A673 (cell line): ENCODE measurements around the gene NDOR1. TPM values are rescaled to one million over a fixed set of nuclear protein-coding genes. Genes with fewer than 3 reads are reported as not detected.

Experiments used
- BruUV-seq: library from RNA; stranded (reverse); fragments of 400-500 nt; replicated peaks from 2 replicates; lab custom pipeline; 2021; lab: Mats Ljungman, UMichigan
- CTCF ChIA-PET: fragments of 300-600 bp; sonication (Branson Sonifier 250); formaldehyde crosslinking; loops from one replicate; lab custom pipeline; 2022; ENCODE audit warnings: antibody characterized with exemption; lab: Charles Lee
- POLR2A ChIA-PET: fragments of 300-600 bp; sonication (Branson Sonifier 250); formaldehyde crosslinking; loops from one replicate; lab custom pipeline; 2022; ENCODE audit warnings: antibody characterized with exemption; ENCODE audit not compliant: low non-redundant PET; lab: Charles Lee
- DNase-seq: peaks from one replicate; pipeline ENCODE4 v3.0.0-alpha.2; 2015; ENCODE audit warnings: low spot score
- H3K27ac ChIP-seq: fragments of 200-600 bp; sonication (generic); 2 replicates; pipeline ENCODE4 v1.5.1; 2016; ENCODE audit warnings: mixed run types, low read depth, mild to moderate bottlenecking, mixed read lengths, antibody characterized with exemption, low read length; ENCODE audit not compliant: poor library complexity, severe bottlenecking
- H3K27me3 ChIP-seq: fragments of 200-600 bp; sonication (generic); replicated peaks from 2 replicates; pipeline ENCODE4 v1.6.1; 2017; ENCODE audit warnings: mixed run types, low read depth, mild to moderate bottlenecking, mixed read lengths, antibody characterized with exemption, low read length; ENCODE audit not compliant: insufficient read depth, poor library complexity
- H3K36me3 ChIP-seq: fragments of 200-600 bp; sonication (generic); 2 replicates; pipeline ENCODE4 v1.6.1; 2016; ENCODE audit warnings: mixed run types, mild to moderate bottlenecking, mixed read lengths, antibody characterized with exemption, low read length; ENCODE audit not compliant: insufficient read depth, poor library complexity, severe bottlenecking
- H3K4me1 ChIP-seq: fragments of 200-600 bp; sonication (generic); 2 replicates; pipeline ENCODE4 v1.6.1; 2017; ENCODE audit warnings: mixed run types, mild to moderate bottlenecking, mixed read lengths, antibody characterized with exemption, low read length; ENCODE audit not compliant: insufficient read depth, poor library complexity, severe bottlenecking
- H3K4me3 ChIP-seq: fragments of 200-600 bp; sonication (generic); 2 replicates; pipeline ENCODE4 v1.5.1; 2016; ENCODE audit warnings: low read depth, mixed run types, mild to moderate bottlenecking, mixed read lengths, low read length; ENCODE audit not compliant: poor library complexity, severe bottlenecking
- H3K9me3 ChIP-seq: fragments of 200-600 bp; sonication (generic); 2 replicates; pipeline ENCODE4 v1.6.1; 2016; ENCODE audit warnings: mixed run types, low read depth, mild to moderate bottlenecking, mixed read lengths, antibody characterized with exemption, low read length; ENCODE audit not compliant: poor library complexity, severe bottlenecking
- EZH2 ChIP-seq: fragments of 200-600 bp; sonication (generic); IDR thresholded peaks from 2 replicates; pipeline ENCODE4 v1.6.1; 2017; ENCODE audit warnings: borderline replicate concordance, low read depth, mild to moderate bottlenecking, mixed read lengths, antibody characterized with exemption, low read length; ENCODE audit not compliant: poor library complexity, severe bottlenecking
- intact Hi-C: fragments of 100-400 bp; cut with micrococcal nuclease; formaldehyde crosslinking; loops from one replicate; pipeline ENCODE4 v1.10.0; 2022; ENCODE audit not compliant: unreplicated experiment
- total RNA-seq: library from RNA; stranded (reverse); gene quantifications from 2 replicates; pipeline ENCODE4 v1.2.3, GENCODE V29; 2021
- TF ChIP-seq, protein P1 (sequence below): fragments of 300-800, 200-600 bp; sonication (generic); conservative IDR thresholded peaks from 2 replicates; pipeline ENCODE4 v1.5.1; 2017; ENCODE audit warnings: low read depth, mild to moderate bottlenecking, antibody characterized with exemption, low read length, moderate library complexity, mixed read lengths

The NDOR1 gene
- total RNA-seq, 1 experiment from 2014 or later, result 40.2 TPM

DNA sequence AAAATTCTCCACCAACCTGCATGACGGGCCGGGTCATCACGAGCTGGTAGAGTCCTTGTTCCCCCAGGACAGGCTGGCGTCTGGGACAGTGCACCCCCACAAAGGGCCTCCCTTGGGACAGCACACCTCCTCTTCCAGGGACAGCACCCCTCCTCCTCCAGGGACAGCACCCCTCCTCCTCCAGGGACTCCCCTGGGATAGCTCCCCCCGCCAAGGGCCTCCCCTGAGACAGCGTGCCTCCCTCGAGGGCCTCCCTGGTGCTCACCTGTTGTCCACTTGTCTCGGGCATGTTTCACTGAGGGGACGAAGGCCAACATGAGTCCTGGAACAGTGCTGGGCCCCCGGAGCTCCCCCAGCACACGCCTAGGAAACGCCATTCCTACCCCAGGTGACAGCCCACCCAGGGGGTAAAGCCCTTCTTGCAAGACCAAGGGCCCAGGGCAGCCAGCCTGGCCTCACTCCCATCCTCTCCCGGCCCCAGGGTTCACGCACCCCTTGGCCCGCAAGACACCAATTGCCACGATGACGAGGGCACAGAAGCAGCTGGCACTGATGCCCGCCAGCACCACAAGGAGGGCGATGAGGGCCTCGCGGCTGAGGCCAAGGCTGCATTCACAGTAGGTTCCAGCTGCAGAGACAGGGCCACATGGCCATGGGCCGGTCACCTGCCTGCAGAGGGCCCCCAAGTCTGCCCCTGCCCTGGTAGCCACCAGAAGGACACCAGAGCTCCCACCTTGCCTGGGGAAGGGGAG, 34.2 kb upstream of the NDOR1 start:
- no peaks in the 10 kb centered on the region for H3K9me3 ChIP-seq
- no peaks in the 10 kb centered on the region for H3K36me3 ChIP-seq
- peaks cover 50% of the 10 kb centered on the region for H3K27me3 ChIP-seq
- intact Hi-C loops, result no loop called here
- peaks cover 3% of the 10 kb centered on the region for H3K4me1 ChIP-seq
- ChIA-PET POLR2A (no interaction called here), CTCF (interaction anchor here (0.7 kb wide), 1 partner anchor 42 kb away, joined by 3 read pairs; no protein-coding TSS in a partner anchor)
- H3K4me3 ChIP-seq, result no peak overlapping the region
- DNase-seq, result no peak
- TF ChIP-seq, protein P1, sequence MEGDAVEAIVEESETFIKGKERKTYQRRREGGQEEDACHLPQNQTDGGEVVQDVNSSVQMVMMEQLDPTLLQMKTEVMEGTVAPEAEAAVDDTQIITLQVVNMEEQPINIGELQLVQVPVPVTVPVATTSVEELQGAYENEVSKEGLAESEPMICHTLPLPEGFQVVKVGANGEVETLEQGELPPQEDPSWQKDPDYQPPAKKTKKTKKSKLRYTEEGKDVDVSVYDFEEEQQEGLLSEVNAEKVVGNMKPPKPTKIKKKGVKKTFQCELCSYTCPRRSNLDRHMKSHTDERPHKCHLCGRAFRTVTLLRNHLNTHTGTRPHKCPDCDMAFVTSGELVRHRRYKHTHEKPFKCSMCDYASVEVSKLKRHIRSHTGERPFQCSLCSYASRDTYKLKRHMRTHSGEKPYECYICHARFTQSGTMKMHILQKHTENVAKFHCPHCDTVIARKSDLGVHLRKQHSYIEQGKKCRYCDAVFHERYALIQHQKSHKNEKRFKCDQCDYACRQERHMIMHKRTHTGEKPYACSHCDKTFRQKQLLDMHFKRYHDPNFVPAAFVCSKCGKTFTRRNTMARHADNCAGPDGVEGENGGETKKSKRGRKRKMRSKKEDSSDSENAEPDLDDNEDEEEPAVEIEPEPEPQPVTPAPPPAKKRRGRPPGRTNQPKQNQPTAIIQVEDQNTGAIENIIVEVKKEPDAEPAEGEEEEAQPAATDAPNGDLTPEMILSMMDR, result no peak
- no peak for TF ChIP-seq EZH2
- BruUV-seq, result no TSS peak
- H3K27ac ChIP-seq, result no peak overlapping the region

DNA sequence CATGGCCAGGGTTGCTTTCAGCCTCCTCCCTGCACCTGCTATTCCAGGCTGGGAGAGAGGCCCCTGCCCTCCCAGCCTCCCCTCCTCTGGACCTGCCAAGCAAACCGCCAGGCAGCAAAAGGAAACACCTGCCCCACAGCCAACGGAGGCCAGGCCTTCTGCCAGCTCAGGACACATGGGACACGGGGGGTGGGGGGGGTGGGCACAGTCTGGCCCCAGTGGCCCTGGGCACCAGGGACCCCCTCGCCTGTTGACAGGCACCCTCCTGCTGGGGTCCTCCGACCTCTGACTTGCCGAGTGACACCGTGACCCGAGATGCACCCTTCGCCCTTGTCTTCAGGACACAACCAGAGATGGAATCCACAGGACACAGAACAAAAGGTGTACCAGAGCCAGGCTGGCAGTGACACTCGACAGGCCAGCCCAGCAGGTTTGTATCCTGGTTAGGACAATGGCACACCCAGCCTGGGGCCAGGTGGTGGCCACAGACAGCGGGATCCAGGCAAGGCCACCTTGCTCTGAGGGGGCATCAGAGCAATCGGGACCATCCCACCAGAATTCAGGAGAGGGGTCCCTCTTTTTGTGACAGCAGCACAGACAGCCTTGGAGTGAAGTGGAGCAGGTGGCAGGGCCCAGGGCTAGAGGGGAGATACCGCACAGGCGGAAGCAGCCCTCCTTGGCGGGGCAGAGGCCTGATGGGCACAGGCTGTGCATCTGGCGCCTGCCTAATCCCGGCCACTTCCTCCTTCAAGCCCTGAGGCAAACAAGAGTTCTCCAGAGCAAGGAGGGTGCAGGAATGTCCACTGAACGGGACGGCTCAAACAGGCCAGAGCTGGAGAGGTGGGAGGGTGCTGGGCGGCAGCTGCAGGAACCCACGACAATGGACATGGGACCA, 32.4 kb upstream of the NDOR1 start:
- no peak for DNase-seq
- Histone ChIP-seq H3K27ac (no peak overlapping the region), H3K27me3 (peaks cover 32% of the 10 kb centered on the region), H3K9me3 (no peaks in the 10 kb centered on the region), H3K4me3 (no peak overlapping the region), H3K4me1 (peaks cover 3% of the 10 kb centered on the region), H3K36me3 (no peaks in the 10 kb centered on the region)
- TF ChIP-seq EZH2, result no peak
- TF ChIP-seq, protein P1, result no peak
- CTCF ChIA-PET, result interaction anchor here (0.6 kb wide), 2 partner anchors 13 to 29 kb away, joined by 3 read pairs; no protein-coding TSS in a partner anchor
- POLR2A ChIA-PET, result no interaction called here
- no TSS peak for BruUV-seq
- intact Hi-C loops, result no loop called here

DNA sequence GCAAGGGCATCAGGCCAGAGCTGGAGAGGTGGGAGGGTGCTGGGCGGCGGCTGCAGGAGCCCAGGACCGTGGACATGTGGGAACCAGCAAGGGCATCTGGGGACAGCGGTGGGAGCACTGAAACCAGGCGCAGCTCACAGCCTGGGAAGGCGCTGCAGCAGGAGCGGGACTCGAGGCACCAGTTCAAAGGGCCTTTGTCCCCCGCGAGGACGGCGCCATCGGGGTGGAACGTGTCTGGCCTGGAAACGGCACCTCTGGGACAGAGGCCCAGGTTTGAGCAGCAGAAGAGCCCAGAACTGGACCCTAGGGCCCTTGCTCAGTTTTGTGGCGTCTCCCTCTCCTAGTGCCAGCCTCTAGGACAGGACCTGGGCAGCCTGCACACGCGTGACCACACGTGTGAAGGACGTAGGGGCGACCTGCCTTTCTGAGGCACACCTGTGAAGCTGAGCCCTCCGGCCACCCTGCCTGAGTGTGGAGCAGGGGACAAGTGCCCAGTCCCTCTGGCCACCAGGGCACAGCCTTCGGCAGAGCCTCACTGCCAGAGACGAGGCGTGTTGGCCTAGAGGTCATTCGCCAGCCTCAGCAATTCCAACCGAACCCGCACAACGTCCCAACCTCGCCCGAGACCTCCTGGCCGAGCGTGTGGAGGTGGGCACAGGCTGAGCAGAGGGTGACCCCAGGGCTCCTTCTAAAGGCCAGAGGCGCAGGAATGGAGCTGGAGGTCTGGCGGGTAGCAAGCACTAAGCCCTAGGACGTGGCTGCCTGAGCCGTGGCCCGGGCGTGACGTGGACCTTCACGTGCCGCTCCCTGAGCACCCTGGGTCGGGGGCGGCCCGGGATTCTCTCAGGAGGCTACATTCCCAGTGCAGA, 31.5 kb upstream of the NDOR1 start:
- intact Hi-C loops, result no loop called here
- Histone ChIP-seq H3K4me1 (peaks cover 3% of the 10 kb centered on the region), H3K4me3 (no peak overlapping the region), H3K9me3 (no peaks in the 10 kb centered on the region), H3K27ac (no peak overlapping the region), H3K27me3 (peaks cover 24% of the 10 kb centered on the region), H3K36me3 (no peaks in the 10 kb centered on the region)
- CTCF ChIA-PET, result no interaction called here
- POLR2A ChIA-PET, result no interaction called here
- BruUV-seq, result no TSS peak
- no peak for TF ChIP-seq EZH2
- TF ChIP-seq, protein P1, result no peak
- DNase-seq, result no peak
